LHCN-M2 (cell line): ENCODE measurements around the gene HES4. TPM values are rescaled to one million over a fixed set of nuclear protein-coding genes. Genes with fewer than 3 reads are reported as not detected.
"Not testable (repeated sequence)": the region's sequence is repeated elsewhere in the genome, so short reads cannot be mapped to it uniquely, and the experiment has no call there.

Experiments
- DNase-seq: peaks from one replicate; pipeline ENCODE4 v3.0.0-alpha.2; 2012; ENCODE audit warnings: low read depth
- total RNA-seq: library from RNA; depleted of rRNA; stranded (reverse); fragments of >200 nt; gene quantifications from 2 replicates; pipeline ENCODE4 v1.2.3, GENCODE V29; 2014

HES4 gene
- total RNA-seq, 1 experiment from 2014 or later = 2.9 TPM

GRCh38 chr1:1018321-1018685 lies 18.4 kb upstream of the HES4 start:
- not testable (repeated sequence) for DNase-seq

- not testable (repeated sequence) for DNase-seq
Observed at GRCh38 chr1:1017397-1018320, 17.8 kb upstream of the HES4 start.

- DNase-seq = no peak
Observed at GRCh38 chr1:1014799-1015681, 15.1 kb upstream of the HES4 start.

- no peak for DNase-seq
Observed at GRCh38 chr1:1013922-1014648, 14.2 kb upstream of the HES4 start.

GRCh38 chr1:1013105-1013921 lies 13.4 kb upstream of the HES4 start, which contains the start of gene ISG15:
TSS of gene ISG15 (plus strand) at chr1:1013497. CDS start at chr1:1013574, 77 bp downstream.
- peak; percentile 82 for DNase-seq

GRCh38 chr1:1012736-1013104 lies 12.8 kb upstream of the HES4 start:
- DNase-seq = not testable (repeated sequence)

GRCh38 chr1:1011396-1011949 lies 11.6 kb upstream of the HES4 start:
- DNase-seq = no peak

GRCh38 chr1:1010131-1010530 lies 10.2 kb upstream of the HES4 start:
- not testable (repeated sequence) for DNase-seq

GRCh38 chr1:1006305-1007159 lies 6.6 kb upstream of the HES4 start:
- DNase-seq = no peak

GRCh38 chr1:1005774-1006304 lies 5.9 kb upstream of the HES4 start:
- DNase-seq = no peak

GRCh38 chr1:1004780-1005697 lies 5.1 kb upstream of the HES4 start:
- DNase-seq = peak; percentile 66

- DNase-seq = no peak
Observed at GRCh38 chr1:1004420-1004779, 4.5 kb upstream of the HES4 start.

GRCh38 chr1:1003618-1004419 lies 3.9 kb upstream of the HES4 start:
- DNase-seq = no peak

GRCh38 chr1:1001057-1001783 lies 1.3 kb upstream of the HES4 start:
- DNase-seq = no peak

GRCh38 chr1:1000357-1001056 lies 610 bp upstream of the HES4 start:
- peak; percentile 51 for DNase-seq
